Occipital lobe (tissue), 2 donors: ENCODE results near the gene KDM6A. TPM values are rescaled to one million over a fixed set of nuclear protein-coding genes. Genes with fewer than 3 reads are reported as not detected.
"Not testable (repeated sequence)": the region's sequence is repeated elsewhere in the genome, so short reads cannot be mapped to it uniquely, and the experiment has no call there.

ENCODE experiments used
- DNase-seq: peaks from one replicate; lab custom pipeline; 2025; lab: John Stamatoyannopoulos, UW
- total RNA-seq: library from RNA; depleted of rRNA; stranded (reverse); fragments of >200 nt; gene quantifications from one replicate; pipeline ENCODE4 v1.2.3, GENCODE V29; 2014

KDM6A gene
- 46.3 TPM for total RNA-seq

DNA sequence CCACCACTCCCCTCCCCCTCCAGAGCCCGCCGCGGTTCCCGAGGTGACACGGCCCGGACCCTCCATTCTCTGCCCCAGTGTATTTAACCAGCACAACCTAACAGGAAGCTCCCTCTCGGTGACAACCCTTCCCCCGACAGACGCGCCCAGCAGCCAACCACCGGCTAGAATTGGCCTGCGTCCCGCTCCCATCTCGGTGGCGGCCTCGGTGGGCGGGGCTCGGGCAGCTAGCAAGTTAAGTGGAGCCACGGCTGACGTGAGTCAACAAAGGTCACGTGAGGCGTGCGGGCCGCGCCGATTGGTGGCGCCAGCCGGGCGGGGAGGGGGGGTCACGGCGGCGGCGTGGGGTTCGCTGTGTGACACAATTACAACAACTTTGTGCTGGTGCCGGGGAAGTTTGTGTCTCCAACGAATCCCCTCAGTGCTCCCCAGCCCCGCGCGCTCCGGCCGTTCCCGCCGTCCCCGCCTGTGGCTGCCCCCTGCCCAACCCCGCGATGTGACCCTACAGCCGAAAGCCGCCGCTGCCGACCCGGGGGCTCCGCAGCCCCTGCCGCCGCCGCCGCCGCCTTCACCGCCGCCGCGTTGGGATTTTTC, at the start of gene KDM6A:
TSS of gene KDM6A (plus strand) at position 368 of the 594 bp plus-strand sequence. CDS start 364 bp downstream, outside the sequence.
- DNase-seq, result peak; percentile 92

DNA sequence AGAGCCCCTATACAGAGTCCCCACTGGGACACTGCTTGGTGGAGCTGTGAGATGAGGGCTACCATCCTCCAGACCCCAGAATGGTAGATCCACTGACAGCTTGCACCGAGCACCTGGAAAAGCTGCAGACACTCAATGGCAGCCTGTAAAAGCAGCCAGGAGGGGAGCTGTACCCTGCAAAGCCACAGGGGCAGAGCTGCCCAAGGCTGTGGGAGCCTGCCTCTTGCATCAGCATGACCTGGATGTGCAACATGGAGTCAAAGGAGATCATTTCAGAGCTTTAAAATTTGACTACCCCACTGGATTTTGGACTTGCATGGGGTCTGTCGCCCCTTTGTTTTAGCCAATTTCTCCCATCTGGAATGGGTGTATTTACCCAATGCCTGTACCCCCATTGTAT, 49.8 kb upstream of the KDM6A start:
- not testable (repeated sequence) for DNase-seq

DNA sequence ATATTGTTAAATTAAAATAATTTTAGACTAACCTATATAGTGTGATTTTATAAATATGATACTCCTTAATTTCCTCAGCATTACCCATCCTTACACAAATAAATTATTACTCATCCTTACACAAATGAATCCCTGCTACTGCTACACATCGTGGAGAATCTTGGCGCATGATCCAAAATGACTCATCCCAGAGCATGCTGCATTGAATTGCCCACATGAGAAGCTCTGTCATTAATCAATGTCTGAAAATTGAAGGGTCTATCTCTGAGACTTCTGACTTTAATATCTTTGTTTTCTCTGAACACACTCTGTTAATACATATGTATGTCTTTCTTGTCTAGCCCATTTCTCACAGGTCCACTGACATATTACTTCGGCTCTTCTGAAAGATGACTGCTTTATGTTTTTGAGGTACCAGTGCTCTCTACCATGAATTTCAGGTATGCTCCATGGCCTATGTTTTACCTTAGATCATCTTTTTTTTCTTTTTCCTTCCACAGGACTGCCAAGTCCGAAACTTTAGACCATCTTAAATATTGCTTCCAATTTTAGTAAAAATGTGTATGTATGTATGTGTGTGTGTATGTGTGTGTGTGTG, 44.9 kb upstream of the KDM6A start:
- DNase-seq, result no peak

- no peak for DNase-seq
These were observed 43.2 kb upstream of the KDM6A start for GRCh38 chrX:44829832-44830231.

- no peak for DNase-seq
These were observed 30.3 kb upstream of the KDM6A start for GRCh38 chrX:44842550-44843317.

DNA sequence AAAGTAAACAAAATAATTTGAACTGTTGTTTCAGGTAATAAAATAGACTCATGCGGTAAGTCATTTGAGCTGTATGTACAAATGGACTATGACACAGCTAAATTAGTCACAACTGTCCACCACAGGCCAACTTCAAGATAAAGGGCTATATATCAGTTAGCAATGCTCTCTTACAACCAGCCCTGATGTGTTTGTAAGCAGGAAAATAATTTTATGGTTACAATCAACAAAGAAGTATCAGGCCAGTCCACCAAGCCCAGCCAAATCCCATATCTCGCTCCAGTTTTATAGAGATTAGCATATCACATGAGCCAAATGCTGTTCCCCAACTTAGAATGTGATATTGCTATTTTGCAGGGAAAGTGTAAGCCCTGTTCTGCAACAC, 29.7 kb upstream of the KDM6A start:
- no peak for DNase-seq

- no peak for DNase-seq
These were observed 29.2 kb upstream of the KDM6A start, which contains the start of gene DUSP21 for GRCh38 chrX:44843753-44844152. DUSP21 (plus strand) TSS chrX:44844021; CDS start chrX:44844133, 112 bp downstream.

DNA sequence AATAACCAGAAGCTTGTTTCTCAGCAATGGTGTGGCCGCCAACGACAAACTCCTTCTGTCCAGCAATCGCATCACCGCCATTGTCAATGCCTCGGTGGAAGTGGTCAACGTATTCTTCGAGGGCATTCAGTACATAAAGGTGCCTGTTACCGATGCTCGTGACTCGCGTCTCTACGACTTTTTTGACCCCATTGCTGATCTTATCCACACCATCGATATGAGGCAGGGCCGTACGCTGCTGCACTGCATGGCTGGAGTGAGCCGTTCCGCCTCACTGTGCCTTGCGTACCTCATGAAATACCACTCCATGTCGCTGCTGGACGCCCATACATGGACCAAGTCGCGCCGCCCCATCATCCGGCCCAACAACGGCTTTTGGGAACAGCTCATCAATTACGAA, 28.8 kb upstream of the KDM6A start:
- no peak for DNase-seq

DNA sequence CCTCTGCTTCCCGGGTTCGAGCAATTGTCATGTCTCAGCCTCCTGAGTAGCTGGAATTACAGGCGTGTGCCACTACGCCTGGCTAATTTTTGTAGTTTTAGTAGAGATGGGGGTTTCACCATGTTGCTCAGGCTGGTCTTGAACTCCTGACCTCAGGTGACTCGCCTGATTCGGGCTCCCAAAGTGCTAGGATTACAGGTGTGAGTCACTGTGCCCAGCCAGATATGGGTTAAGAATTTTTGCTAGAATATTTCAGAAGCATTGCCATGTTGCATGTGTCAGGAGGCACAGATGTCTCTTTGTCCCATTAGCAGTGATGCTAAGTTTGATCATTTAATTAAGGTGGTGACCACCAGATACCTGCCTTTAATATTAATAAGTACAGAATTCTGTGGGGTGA, 22.1 kb upstream of the KDM6A start:
- DNase-seq, result not testable (repeated sequence)

- DNase-seq, result no peak
These were observed 1.8 kb upstream of the KDM6A start for GRCh38 chrX:44871114-44871645.

DNA sequence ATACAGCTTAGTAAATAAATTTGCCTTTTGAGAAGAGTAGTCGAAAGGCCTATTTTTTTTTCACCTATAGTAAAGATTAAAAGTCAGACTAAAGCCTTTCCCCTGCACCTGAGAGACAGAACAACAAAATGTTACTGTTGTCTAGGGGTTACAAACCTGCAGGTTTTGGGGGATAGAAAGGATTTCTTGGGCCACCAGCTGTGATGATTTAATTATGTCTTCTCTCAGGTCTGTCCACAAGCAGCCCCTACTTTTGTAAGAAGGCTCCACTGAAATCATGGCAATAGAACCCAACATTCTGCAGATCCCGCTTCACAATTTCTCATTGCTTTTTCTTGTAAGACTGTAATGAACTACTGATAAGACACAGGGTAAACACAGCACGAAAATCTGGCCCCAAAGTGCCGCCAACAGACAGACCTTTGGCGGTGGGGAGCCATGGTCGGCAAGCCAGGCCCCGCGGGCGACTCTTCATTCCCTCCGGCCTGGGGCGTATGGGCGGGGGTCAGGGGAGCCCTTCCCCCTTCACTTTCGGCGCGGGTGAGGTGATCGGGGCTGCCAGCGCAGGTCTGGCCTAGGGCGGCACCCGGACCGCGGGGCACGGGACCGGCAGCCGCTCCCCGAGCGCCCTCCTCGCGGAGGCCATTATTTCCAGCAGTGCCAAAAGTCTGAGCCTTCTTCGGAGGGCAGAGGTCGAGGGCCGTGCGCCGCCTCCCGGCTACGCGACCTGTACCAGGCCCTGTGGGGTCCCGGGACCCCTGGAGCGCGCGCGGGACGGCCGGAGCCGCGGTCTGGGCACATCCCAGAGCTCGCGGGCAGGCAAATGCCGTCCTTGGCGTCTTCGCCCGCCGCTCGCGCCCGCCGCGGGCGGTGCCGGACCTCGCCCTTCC, 812 bp upstream of the KDM6A start:
- DNase-seq, result no peak

DNA sequence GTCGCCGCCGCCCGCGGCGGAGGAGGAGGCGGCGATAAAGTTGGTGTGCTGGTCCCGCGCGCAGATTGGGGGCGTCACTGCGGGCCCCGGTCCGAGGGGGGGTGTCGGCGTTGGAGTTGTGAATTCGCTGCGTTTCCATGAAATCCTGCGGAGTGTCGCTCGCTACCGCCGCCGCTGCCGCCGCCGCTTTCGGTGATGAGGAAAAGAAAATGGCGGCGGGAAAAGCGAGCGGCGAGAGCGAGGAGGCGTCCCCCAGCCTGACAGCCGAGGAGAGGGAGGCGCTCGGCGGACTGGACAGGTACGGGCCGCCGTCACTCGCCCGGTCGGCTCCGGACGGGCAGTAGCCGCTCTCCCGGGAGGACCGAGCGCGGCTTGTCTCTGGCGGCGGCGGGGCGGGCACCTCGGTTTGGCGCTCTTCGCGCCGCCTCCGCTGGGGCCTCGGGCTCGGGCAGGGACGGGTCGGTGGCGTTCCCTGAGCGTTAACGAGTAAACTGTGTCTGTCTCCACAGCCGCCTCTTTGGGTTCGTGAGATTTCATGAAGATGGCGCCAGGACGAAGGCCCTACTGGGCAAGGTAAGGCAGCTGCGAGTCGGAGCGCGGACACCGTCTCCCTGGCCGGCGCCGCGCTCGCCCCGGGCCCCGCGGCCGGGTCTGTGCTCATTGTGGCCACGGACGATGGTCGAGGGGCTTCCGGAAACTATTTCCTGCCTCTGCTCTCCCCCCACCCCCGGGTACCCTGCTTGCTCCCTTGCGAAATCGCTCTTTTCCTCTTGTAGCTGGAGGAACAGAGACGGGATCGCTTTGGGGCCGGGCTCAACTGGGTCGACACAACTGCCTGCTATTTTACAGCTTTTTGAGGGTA, 658 bp downstream of the KDM6A start:
- peak; percentile 7 for DNase-seq

DNA sequence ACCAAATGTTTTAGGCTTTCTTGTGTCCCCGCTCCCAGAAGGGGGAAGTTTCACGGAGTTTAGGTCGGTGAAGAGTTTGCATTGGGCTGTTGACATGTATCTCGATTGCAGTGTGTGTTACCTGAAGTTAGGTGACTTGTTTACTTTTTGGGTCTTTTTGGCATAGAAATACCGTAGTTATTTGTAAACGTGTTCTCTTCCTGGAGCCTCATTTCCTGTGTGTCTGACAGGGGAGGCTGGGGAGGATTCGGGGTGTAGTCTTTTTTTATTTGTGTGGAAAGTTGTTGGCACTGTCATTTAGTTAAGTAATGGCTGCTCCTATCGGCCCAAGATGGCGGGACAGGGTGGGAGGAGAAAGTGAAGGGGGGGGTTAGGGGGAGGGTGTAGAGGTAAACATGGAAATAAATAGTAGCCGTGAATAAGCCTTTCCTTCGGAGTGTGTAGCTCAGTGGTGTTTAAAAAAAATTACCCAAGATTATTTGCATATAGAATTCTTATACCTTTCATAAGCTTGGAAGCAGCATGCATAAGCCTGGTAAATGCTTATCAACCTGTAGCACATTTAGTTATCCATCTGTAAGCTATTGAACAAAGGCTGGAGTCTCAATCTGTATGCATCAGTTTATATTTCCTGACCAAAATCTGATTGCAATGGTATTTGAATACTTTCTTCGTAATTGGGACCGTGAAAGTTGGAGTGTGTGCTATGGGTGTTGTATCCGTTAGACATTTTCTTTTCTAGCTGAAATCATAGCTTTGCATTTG, 1.6 kb downstream of the KDM6A start:
- peak; percentile 1 for DNase-seq

DNA sequence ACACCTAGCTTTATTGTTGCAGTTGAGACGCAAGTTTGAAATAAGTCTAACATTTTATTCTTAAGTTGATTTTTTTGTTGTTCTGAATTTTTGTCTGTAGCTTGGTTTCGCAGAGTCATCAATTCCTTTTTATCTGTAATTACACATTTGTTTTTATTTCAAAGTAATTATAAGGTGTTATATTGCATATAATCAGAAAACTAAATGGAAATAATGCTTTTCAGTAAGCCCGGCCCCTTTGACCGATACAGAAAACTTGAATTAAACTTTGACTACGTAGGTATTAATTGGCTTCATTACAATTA, 2.1 kb downstream of the KDM6A start:
- no peak for DNase-seq

- DNase-seq, result no peak
These were observed 3.1 kb downstream of the KDM6A start for GRCh38 chrX:44876086-44876485.

GRCh38 chrX:44876767-44877166, 3.8 kb downstream of the KDM6A start:
- DNase-seq, result no peak

GRCh38 chrX:44878780-44879179, 5.8 kb downstream of the KDM6A start:
- DNase-seq, result no peak

DNA sequence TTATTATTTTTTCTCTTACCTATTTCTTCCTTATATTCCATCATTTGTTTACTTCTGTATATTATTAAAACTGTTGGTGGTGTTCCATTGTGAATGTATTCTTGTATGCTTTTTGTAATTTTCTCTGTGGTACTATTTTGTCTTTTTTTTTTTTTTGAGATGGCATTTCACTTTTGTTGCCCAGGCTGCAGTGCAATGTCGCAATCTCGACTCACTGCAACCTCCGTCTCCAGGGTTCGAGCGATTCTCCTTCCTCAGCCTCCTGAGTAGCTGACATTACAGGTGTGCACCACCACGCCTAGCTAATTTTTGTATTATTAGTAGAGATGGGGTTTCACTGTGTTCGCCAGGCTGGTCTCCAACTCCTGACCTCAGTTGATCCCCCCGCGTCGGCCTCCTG, 8.6 kb downstream of the KDM6A start:
- no peak for DNase-seq

DNA sequence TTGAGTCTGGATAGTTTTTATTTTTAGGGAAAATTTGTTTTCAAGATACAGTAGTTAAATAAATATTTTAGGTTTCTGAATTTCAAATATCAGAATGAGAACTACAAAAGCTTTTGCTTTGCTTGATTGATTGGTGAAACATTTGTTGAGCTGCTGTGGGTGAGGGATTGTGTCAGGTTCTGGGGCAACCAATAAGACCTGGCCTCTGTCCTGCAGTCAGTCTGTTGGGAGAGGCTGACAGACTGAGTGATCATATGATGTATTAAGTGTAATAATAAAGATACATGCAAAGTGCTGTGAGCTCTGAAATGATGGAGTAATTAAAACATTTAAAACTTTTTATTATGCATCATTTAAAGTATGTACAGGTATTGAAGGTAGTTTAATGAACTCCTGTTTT, 9.6 kb downstream of the KDM6A start:
- no peak for DNase-seq

DNA sequence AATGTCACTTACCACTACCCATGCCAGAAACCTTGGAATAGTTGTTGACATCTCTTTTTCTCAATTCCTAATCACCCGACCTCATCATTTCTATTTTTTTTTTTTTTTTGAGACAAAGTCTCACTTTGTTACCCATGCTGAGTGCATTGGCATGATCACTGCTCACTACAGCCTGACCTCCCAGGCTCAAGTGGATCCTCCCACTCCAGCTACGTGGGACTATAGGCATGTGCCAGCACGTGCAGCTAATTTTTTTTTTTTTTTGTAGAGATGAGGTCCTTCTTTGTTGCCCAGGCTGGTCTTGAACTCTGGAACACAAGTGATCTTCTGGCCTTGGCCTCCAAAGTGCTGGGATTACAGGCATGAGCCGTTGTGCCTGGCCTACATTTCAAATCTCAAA, 12.0 kb downstream of the KDM6A start:
- DNase-seq, result no peak
